HEK293 (cell line): ENCODE data around the gene NEIL3.

Source experiments
- ZNF121 ChIP-seq: fragments of 450-650 bp; formaldehyde crosslinking; IDR thresholded peaks from 2 replicates; pipeline ENCODE4 v1.5.1; 2016; ENCODE audit warnings: missing biosample characterization, missing genetic modification characterization
- ZNF214 ChIP-seq: fragments of 450-650 bp; formaldehyde crosslinking; IDR thresholded peaks from 2 replicates; pipeline ENCODE4 v1.5.1; 2017; ENCODE audit warnings: missing biosample characterization, mild to moderate bottlenecking, missing genetic modification characterization, borderline replicate concordance
- ZNF596 ChIP-seq: fragments of 450-650 bp; IDR thresholded peaks from 2 replicates; pipeline ENCODE4 v1.5.0; 2018; ENCODE audit warnings: missing biosample characterization, mild to moderate bottlenecking, missing genetic modification characterization, moderate library complexity
- TF ChIP-seq, protein P1 (sequence below): fragments of 450-650 bp; formaldehyde crosslinking; IDR thresholded peaks from 2 replicates; pipeline ENCODE4 v1.5.1; 2016; ENCODE audit warnings: missing biosample characterization, missing genetic modification characterization
- TF ChIP-seq, protein P2 (sequence below): fragments of 450-650 bp; formaldehyde crosslinking; IDR thresholded peaks from 2 replicates; pipeline ENCODE4 v1.5.1; 2016; ENCODE audit warnings: missing biosample characterization, missing genetic modification characterization

DNA sequence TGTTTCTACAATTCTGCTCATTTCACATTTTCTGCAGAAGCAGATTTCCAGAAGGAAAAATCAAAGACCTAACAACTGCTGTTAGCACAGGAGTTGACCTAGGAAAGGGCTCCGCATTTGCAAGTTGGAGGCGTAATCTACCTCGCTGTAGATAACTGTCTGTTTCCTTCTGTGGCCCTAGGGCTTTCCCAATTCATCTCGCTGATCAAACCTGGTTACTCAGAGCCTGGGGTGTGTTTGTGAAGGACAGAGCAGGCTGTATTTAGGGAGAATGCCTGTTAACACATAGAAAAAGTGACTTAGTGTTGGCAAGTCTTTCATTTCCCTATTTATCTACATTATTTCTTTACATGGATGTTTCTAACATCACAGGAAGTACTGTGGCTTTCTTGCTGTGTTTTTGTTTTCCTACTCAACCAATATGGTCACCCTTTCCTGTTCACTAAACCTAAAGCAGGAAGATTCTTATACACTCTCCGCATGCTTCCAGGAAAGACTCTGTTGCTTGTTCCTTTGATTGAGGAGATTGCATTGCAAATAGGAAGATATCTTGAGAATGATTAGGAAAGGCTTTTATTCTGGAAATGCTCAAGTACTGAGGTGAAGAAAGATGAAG lies 92.1 kb downstream of the NEIL3 start:
- TF ChIP-seq, protein P1, sequence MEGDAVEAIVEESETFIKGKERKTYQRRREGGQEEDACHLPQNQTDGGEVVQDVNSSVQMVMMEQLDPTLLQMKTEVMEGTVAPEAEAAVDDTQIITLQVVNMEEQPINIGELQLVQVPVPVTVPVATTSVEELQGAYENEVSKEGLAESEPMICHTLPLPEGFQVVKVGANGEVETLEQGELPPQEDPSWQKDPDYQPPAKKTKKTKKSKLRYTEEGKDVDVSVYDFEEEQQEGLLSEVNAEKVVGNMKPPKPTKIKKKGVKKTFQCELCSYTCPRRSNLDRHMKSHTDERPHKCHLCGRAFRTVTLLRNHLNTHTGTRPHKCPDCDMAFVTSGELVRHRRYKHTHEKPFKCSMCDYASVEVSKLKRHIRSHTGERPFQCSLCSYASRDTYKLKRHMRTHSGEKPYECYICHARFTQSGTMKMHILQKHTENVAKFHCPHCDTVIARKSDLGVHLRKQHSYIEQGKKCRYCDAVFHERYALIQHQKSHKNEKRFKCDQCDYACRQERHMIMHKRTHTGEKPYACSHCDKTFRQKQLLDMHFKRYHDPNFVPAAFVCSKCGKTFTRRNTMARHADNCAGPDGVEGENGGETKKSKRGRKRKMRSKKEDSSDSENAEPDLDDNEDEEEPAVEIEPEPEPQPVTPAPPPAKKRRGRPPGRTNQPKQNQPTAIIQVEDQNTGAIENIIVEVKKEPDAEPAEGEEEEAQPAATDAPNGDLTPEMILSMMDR (tag by site-specific recombination): no peak
- TF ChIP-seq ZNF214 (tag by site-specific recombination): no peak
- no peak for TF ChIP-seq ZNF121 (tag by site-specific recombination)
- no peak for TF ChIP-seq ZNF596 (tag by site-specific recombination)
- TF ChIP-seq, protein P2, sequence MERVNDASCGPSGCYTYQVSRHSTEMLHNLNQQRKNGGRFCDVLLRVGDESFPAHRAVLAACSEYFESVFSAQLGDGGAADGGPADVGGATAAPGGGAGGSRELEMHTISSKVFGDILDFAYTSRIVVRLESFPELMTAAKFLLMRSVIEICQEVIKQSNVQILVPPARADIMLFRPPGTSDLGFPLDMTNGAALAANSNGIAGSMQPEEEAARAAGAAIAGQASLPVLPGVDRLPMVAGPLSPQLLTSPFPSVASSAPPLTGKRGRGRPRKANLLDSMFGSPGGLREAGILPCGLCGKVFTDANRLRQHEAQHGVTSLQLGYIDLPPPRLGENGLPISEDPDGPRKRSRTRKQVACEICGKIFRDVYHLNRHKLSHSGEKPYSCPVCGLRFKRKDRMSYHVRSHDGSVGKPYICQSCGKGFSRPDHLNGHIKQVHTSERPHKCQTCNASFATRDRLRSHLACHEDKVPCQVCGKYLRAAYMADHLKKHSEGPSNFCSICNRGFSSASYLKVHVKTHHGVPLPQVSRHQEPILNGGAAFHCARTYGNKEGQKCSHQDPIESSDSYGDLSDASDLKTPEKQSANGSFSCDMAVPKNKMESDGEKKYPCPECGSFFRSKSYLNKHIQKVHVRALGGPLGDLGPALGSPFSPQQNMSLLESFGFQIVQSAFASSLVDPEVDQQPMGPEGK: no peak
